B cell (primary cell): ENCODE data around the gene REN. TPM values are rescaled to one million over a fixed set of nuclear protein-coding genes. Genes with fewer than 3 reads are reported as not detected.

Experiments
- ATAC-seq: fragments of 200-7000 bp; cut with Tn5 transposase; one replicate; pipeline ENCODE4 v1.10.0; 2021; ENCODE audit warnings: low read depth, mild to moderate bottlenecking, moderate number of reproducible peaks, moderate library complexity
- CTCF ChIA-PET: fragments of 350-600 bp; sonication (Branson Sonifier 250); formaldehyde crosslinking; loops from one replicate; lab custom pipeline; 2021; ENCODE audit warnings: antibody characterized with exemption, inconsistent platforms; lab: Charles Lee
- POLR2A ChIA-PET: fragments of 350-600 bp; sonication (Branson Sonifier 250); formaldehyde crosslinking; loops from one replicate; lab custom pipeline; 2021; ENCODE audit warnings: antibody characterized with exemption; lab: Charles Lee
- DNase-seq: peaks from one replicate; pipeline ENCODE4 v3.0.0; 2013
- H2AFZ ChIP-seq: 2 replicates; pipeline ENCODE4 v1.6.1; 2012; ENCODE audit warnings: mild to moderate bottlenecking, low read depth, low read length; ENCODE audit not compliant: insufficient read depth, poor library complexity, severe bottlenecking
- H3K27ac ChIP-seq, 2 donors: 1 replicate in 1 of 2; 2 replicates in 1 of 2; pipeline ENCODE4 v1.5.1; 2012 to 2013; ENCODE audit warnings: low read length in 2 of 2, mild to moderate bottlenecking in 2 of 2, moderate library complexity in 1 of 2
- H3K27me3 ChIP-seq, 4 experiments: fragments of 200-600 bp in 1 of 4; sonication (generic) in 1 of 4; replicated peaks in 1 of 4; 1 replicate in 2 of 4; 2 replicates in 2 of 4; pipeline versions ENCODE4 v1.6.1 to v1.7.0; 2013 to 2016; ENCODE audit warnings: low read length in 3 of 4, mild to moderate bottlenecking in 2 of 4, mixed read lengths in 1 of 4, moderate library complexity in 1 of 4; ENCODE audit not compliant: insufficient read depth in 4 of 4, control insufficient read depth in 3 of 4; ENCODE audit errors: control extremely low read depth in 1 of 4
- H3K36me3 ChIP-seq, 2 experiments: replicated peaks in 1 of 2; 1 replicate in 1 of 2; 2 replicates in 1 of 2; pipeline versions ENCODE4 v1.6.1 to v1.7.1; 2013; ENCODE audit warnings: low read length in 1 of 2; ENCODE audit not compliant: insufficient read depth in 2 of 2, control insufficient read depth in 1 of 2; ENCODE audit errors: control extremely low read depth in 1 of 2, extremely low read depth in 1 of 2
- H3K4me1 ChIP-seq, 2 donors: fragments of 200-600 bp in 1 of 2; sonication (generic) in 1 of 2; 1 replicate in 1 of 2; 2 replicates in 1 of 2; pipeline versions ENCODE4 v1.5.1 to v1.6.1; 2013 to 2017; ENCODE audit warnings: low read length in 2 of 2; ENCODE audit not compliant: control insufficient read depth in 2 of 2, insufficient read depth in 2 of 2
- H3K4me2 ChIP-seq: replicated peaks from 2 replicates; pipeline ENCODE3; 2012; ENCODE audit warnings: mild to moderate bottlenecking, low read depth, low read length; ENCODE audit not compliant: poor library complexity, severe bottlenecking
- H3K4me3 ChIP-seq, 5 experiments: fragments of 200-600 bp in 1 of 5; sonication (generic) in 1 of 5; 1 replicate in 3 of 5; 2 replicates in 2 of 5; pipeline versions ENCODE4 v1.5.1 to v1.7.0; 2011 to 2016; ENCODE audit warnings: low read length in 4 of 5, mild to moderate bottlenecking in 4 of 5, low read depth in 2 of 5, control low read depth in 1 of 5, moderate library complexity in 1 of 5; ENCODE audit not compliant: insufficient read depth in 1 of 5; ENCODE audit errors: control extremely low read depth in 1 of 5, extremely low read depth in 1 of 5
- H3K79me2 ChIP-seq: fragments of 200-600 bp; sonication (generic); one replicate; pipeline ENCODE4 v1.6.0; 2016; ENCODE audit warnings: low read length; ENCODE audit not compliant: control insufficient read depth, insufficient read depth
- H3K9ac ChIP-seq: fragments of 200-600 bp; sonication (generic); 2 replicates; pipeline ENCODE4 v1.6.1; 2017; ENCODE audit warnings: mild to moderate bottlenecking, low read length, moderate library complexity
- H3K9me3 ChIP-seq, 3 donors: one replicate each; pipeline versions ENCODE4 v1.6.1 to v1.7.1; 2013; ENCODE audit warnings: low read length in 2 of 3; ENCODE audit not compliant: control insufficient read depth in 2 of 3, insufficient read depth in 1 of 3; ENCODE audit errors: control extremely low read depth in 1 of 3
- H4K20me1 ChIP-seq: 2 replicates; pipeline ENCODE4 v1.6.0; 2012; ENCODE audit warnings: mild to moderate bottlenecking, low read length; ENCODE audit not compliant: insufficient read depth, control insufficient read depth, poor library complexity, severe bottlenecking
- H3K27ac Mint-ChIP-seq: one replicate; pipeline ENCODE4 v1.8.0; 2021; ENCODE audit warnings: mixed read lengths
- H3K27me3 Mint-ChIP-seq: one replicate; pipeline ENCODE4 v1.8.0; 2021; ENCODE audit warnings: mixed read lengths
- H3K4me1 Mint-ChIP-seq: one replicate; pipeline ENCODE4 v1.8.0; 2021; ENCODE audit warnings: mixed read lengths
- H3K4me3 Mint-ChIP-seq: one replicate; pipeline ENCODE4 v1.8.0; 2021; ENCODE audit warnings: mixed read lengths
- H3K9me3 Mint-ChIP-seq: one replicate; pipeline ENCODE4 v1.8.0; 2022; ENCODE audit warnings: mixed read lengths; ENCODE audit not compliant: insufficient read depth
- EZH2 ChIP-seq: IDR thresholded peaks from 2 replicates; pipeline ENCODE4 v1.6.1; 2012; ENCODE audit warnings: borderline replicate concordance, low read depth, mild to moderate bottlenecking, moderate library complexity, low read length; ENCODE audit not compliant: insufficient read depth, poor library complexity, severe bottlenecking
- WGBS: methylation state at CpG from one replicate; pipeline ENCODE4 v1.1.5; 2013; ENCODE audit warnings: missing lambda C conversion rate; ENCODE audit not compliant: insufficient coverage; 5-methylcytosine and 5-hydroxymethylcytosine counted together
- intact Hi-C: fragments of 100-400 bp; cut with micrococcal nuclease; formaldehyde crosslinking; loops from one replicate; pipeline ENCODE4 v1.10.0; 2022
- polyA plus RNA-seq: library from polyadenylated mRNA; depleted of rRNA; stranded (reverse); fragments of >200 nt; gene quantifications from 2 replicates; pipeline ENCODE4 v1.2.3, GENCODE V29; 2012
- total RNA-seq, 2 donors: library from RNA; stranded (reverse); fragments of 120-200 nt in 1 of 2; gene quantifications; 1 replicate in 1 of 2; 2 replicates in 1 of 2; pipeline versions ENCODE4 v1.2.3 to v1.2.4, GENCODE V29; 2013 to 2022
- TF ChIP-seq, protein P1 (sequence below): fragments of 200-600 bp; IDR thresholded peaks from one replicate; pipeline ENCODE4 v1.8.0; 2022; ENCODE audit warnings: antibody characterized with exemption, mild to moderate bottlenecking

Gene REN
- total and polyA plus RNA-seq, 2 donors (not counting 1 experiment from before 2014, with no cell fraction given) = not detected

- no peak overlapping the region for H3K4me3 Mint-ChIP-seq
Observed at GRCh38 chr1:204205486-204205885, 39.3 kb upstream of the REN start.

DNA sequence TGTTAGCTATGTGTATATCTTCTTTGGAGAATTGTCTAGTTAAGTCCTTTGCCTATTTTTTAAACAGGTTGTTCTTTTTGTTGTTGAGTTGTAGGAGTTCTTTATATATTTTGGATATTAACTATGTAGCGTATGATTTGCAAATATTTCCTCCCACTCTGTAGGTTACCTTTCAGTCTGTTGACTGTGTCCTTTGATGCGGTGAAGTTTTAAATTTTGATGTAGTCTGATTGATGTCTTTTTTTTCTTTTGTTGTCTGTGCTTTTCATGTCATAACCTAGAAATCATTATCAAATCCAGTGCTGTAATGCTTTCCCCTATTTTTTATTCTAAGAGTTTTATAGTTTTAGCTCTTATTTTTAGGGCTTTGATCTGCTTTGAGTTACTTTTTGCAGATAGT is 38.8 kb upstream of the REN start:
- Histone ChIP-seq H3K36me3 (no peaks in the 10 kb centered on the region), H3K27me3 (peaks cover 0 to 21% (median 13%) of the 10 kb centered on the region in 4 experiments), H3K4me3 (no peak overlapping the region), H3K27ac (no peak overlapping the region), H3K4me1 (peaks cover 0 to 6% of the 10 kb centered on the region in 2 donors), H3K79me2 (no peaks in the 10 kb centered on the region), H2AFZ (no peak overlapping the region), H3K9ac (no peak overlapping the region), H3K4me2 (no peak overlapping the region), H3K9me3 (peaks cover 0 to 3% (median 0%) of the 10 kb centered on the region in 3 donors), H4K20me1 (no peaks in the 10 kb centered on the region)
- H3K9me3 Mint-ChIP-seq = no peaks in the 10 kb centered on the region
- H3K27ac Mint-ChIP-seq = no peak overlapping the region
- TF ChIP-seq EZH2 = no peak
- TF ChIP-seq, protein P1, sequence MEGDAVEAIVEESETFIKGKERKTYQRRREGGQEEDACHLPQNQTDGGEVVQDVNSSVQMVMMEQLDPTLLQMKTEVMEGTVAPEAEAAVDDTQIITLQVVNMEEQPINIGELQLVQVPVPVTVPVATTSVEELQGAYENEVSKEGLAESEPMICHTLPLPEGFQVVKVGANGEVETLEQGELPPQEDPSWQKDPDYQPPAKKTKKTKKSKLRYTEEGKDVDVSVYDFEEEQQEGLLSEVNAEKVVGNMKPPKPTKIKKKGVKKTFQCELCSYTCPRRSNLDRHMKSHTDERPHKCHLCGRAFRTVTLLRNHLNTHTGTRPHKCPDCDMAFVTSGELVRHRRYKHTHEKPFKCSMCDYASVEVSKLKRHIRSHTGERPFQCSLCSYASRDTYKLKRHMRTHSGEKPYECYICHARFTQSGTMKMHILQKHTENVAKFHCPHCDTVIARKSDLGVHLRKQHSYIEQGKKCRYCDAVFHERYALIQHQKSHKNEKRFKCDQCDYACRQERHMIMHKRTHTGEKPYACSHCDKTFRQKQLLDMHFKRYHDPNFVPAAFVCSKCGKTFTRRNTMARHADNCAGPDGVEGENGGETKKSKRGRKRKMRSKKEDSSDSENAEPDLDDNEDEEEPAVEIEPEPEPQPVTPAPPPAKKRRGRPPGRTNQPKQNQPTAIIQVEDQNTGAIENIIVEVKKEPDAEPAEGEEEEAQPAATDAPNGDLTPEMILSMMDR = no peak
- H3K27me3 Mint-ChIP-seq = peaks cover 38% of the 10 kb centered on the region
- CTCF ChIA-PET = no interaction called here
- intact Hi-C loops = no loop called here
- ATAC-seq (no peak), DNase-seq (no peak)
- H3K4me1 Mint-ChIP-seq = no peaks in the 10 kb centered on the region
- no peak overlapping the region for H3K4me3 Mint-ChIP-seq
- WGBS = no CpG with 5 or more reads among the region's 2 CpGs
- POLR2A ChIA-PET = no interaction called here

More at GRCh38 chr1:204205486-204205885, 39.3 kb upstream of the REN start:
- Mint-ChIP-seq H3K27ac (no peak overlapping the region), H3K4me1 (no peaks in the 10 kb centered on the region), H3K27me3 (peaks cover 38% of the 10 kb centered on the region), H3K9me3 (no peaks in the 10 kb centered on the region)
- ATAC-seq (no peak), DNase-seq (no peak)
- TF ChIP-seq, protein P1 = no peak
- no peak for TF ChIP-seq EZH2
- Histone ChIP-seq H3K36me3 (no peaks in the 10 kb centered on the region), H3K4me1 (peaks cover 0 to 6% of the 10 kb centered on the region in 2 donors), H4K20me1 (no peaks in the 10 kb centered on the region), H3K9me3 (peaks cover 0 to 3% (median 0%) of the 10 kb centered on the region in 3 donors), H3K27me3 (peaks cover 0 to 21% (median 13%) of the 10 kb centered on the region in 4 experiments), H2AFZ (no peak overlapping the region), H3K4me3 (no peak overlapping the region), H3K27ac (no peak overlapping the region), H3K9ac (no peak overlapping the region), H3K79me2 (no peaks in the 10 kb centered on the region), H3K4me2 (no peak overlapping the region)
- ChIA-PET POLR2A (no interaction called here), CTCF (interaction anchor here (1.1 to 1.2 kb wide), 2 partner anchors 16 to 43 kb away, joined by 3 read pairs; no protein-coding TSS in a partner anchor)
- intact Hi-C loops = no loop called here
